Limb (tissue), 2 donors: Measurements from ENCODE around the gene KIF13A.
"Not testable (repeated sequence)": the region's sequence is repeated elsewhere in the genome, so short reads cannot be mapped to it uniquely, and the experiment has no call there.

Experiments
- DNase-seq, 2 donors: peaks; one replicate each; pipeline ENCODE4 v3.0.0-alpha.2; 2016; ENCODE audit errors: extremely low spot score in 2 of 2

The KIF13A gene

DNA sequence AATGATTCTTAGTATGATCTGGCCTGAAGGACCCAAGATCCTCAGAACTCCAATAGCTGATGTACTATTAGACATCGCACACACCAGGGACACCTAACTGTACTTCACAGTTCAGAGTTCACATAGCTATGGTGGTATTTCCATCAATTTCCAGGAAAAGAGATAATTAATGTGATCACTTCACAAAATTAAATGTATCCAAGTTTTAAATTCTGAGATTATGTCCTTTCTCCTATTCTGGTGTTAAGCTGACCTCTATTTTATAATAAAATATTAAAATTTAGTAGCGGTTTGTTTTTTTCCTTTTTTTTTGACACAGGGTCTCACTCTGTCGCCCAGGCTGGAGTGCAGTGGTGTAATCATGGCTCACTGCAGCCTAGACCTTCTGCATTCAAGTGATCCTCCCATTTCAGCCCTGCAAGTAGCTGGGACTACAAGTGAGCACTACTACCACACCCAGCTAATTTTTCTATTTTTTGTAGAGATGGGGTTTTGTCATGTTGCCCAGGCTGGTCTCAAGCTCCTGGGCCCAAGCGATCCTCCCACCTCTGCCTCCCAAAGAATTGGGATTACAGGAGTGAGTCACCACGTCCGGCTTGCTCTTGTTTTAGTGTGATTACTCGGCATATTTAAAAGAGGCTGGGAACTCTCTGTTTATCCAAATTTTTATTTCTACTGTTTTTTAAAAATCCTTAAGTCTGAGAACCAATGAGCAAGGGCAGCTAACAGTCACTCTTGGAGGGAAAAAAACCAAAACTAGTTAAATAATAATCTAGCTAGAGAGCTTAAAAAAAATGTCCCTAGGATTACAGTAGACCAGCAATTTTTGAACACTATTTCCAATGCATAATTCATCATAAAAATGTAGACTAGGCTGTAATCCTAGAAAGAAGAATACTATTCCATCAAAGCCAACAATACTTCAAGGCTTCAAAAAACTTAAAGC is 16.0 kb downstream of the KIF13A start:
- no peak for DNase-seq

GRCh38 chr6:17968876-17969275 is 18.6 kb downstream of the KIF13A start:
- no peak for DNase-seq

GRCh38 chr6:17967668-17968518 is 19.5 kb downstream of the KIF13A start:
- no peak for DNase-seq

GRCh38 chr6:17966451-17966850 is 21.0 kb downstream of the KIF13A start:
- DNase-seq = no peak

DNA sequence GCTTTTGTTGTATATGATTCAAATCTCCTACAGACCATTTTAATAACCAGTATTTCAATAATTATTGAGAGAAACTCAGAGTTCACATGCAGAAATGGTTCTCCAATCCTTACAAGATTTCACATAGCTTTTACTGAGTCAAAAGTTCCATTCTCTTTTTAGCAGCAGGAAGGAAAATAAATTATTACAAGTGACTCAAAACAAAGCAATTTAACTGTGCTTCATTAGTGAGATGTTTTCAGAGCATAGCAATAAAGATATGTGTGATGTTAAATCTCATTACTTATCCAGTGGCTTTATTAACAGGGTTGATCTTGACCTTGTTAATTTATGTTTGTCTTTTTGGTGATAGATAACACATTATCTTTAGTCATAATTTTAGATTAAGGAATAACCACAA is 22.0 kb downstream of the KIF13A start:
- DNase-seq = no peak

GRCh38 chr6:17964633-17965032 is 22.8 kb downstream of the KIF13A start:
- DNase-seq = no peak

DNA sequence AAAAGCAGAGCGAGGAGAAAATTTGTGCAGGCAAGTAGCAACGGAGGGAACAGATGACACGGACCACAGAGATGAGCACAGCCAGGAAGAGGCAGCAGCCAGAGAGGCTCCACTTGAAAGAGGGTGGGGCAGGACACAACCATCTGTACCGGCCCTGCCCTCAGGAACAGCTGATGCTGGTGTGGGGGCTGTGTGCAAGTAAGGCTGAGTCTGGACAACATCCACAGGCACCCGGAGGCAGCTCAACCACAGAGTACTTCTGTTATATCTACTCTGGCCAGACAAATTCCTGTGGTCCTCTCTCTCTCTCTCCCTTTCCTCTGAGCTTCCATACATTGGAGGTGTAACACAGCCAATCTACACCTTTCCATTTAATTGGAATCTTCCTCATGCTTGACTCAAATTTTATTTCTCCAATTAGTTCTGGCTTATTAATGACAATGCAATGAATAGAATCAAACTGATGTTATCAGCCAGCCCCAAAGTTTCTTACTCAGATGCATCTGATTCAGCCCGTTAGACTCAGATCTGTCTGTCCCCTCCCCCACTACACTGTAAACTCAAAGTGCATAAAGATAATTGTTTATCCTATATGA is 24.9 kb downstream of the KIF13A start:
- DNase-seq = peak in 1 of 2 donors; percentile 36

DNA sequence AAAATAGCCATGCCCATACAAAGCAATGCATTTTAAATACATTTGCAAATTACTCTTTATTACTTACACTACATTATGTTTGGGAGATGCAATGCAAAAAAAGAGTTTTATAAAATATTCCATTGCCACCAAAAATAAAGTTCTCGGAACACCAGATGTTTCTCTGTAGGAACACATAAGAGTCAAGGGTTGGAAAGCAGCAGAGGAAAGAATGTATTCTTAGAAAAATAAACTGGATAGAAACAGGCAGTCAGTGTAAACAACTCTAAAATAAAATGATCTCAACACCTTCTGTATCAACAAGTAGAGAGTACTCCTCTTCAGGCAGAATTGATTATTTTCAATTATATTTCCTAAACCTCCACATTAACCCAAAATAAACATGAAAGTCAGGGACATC is 28.1 kb downstream of the KIF13A start:
- DNase-seq = no peak

DNA sequence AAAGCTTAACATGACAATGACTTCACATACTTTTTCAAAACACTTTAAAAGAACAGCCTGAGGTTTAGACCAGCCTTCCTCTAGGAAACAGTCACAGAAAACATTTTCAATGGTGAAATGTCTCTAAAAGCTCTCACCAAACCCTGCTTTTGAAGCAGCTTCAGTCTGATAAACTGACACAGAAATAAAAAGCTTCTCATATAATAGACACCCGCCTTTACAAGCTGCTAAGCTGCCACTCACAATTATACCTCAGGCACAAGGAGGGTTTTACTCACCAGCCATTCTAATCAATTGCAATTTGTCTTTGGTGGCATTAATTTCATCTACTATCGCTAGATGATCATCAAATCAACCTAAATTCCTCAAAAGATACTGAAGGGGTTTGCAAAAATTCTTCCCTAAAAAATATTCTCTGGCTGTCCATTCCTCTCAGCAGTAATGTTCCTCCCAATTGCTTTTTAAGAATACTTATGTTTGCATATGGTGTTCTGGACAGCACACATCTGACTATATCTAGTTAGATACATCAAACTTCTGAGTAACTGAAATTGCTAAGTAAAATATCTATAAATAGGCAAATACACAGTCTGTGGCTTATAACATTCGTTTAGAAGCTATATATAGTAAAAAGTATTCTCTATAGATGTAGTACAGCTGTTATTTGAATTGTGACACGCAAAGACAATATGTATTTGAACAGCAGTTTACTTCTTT is 29.4 kb downstream of the KIF13A start:
- DNase-seq = peak in 1 of 2 donors; percentile 38

GRCh38 chr6:17957498-17957897 is 29.9 kb downstream of the KIF13A start:
- DNase-seq = no peak

DNA sequence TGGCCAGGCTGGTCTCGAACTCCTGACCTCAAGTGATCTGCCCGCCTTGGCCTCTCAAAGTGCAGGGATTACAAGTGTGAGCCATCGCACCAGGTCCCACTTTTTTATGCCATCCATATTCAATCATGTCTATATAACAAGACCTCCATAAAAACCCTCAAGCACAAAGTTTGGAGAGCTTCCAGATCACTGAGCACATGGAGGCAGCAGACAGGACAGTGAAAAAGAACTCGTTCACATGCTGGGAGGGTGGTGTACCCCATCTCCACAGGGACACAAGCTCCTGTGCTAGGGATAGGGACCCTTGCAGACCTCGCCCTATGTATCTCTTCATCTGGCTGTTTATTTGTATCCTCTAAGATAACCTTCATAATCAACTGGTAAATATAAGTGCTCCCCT is 30.3 kb downstream of the KIF13A start:
- DNase-seq = no peak

DNA sequence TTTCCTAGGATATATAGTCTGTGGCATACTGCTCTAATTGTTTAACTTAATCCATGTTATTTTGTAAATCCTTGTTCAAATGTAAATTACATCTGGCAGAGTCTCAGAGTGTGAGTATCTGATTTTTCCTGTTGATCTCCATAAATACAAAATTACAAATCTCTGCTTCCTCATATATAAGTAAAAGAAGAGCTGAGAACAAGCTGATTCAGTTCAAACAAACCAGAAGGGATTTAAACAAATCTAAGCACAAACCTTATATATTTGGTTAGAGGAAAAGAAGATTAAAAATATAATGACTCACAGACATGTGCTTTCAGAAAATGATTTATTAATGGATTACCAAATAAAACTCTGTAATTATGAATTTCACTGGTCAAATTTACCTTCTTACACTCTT is 37.3 kb downstream of the KIF13A start:
- DNase-seq = no peak

- no peak for DNase-seq
Measured at GRCh38 chr6:17949168-17949567, 38.3 kb downstream of the KIF13A start.

DNA sequence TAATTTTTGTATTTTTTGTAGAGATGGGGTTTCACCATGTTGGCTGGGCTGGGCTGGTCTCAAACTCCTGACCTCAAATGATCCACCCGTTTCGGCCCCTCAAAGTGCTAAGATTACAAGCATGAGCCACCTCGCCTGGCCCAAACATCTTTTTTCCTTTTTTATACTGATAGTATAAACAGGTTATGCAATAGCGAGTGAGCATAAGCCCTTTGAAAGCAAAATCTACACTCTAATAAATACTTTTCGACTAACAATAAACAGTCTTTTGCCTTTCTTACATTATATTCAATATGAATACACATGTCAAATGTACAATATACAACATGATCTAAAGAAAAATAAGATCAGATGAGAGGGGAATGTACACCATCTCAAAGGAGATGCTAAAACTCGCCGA is 38.7 kb downstream of the KIF13A start:
- DNase-seq = no peak

- not testable (repeated sequence) for DNase-seq
Measured at GRCh38 chr6:17947574-17947973, 39.9 kb downstream of the KIF13A start.

DNA sequence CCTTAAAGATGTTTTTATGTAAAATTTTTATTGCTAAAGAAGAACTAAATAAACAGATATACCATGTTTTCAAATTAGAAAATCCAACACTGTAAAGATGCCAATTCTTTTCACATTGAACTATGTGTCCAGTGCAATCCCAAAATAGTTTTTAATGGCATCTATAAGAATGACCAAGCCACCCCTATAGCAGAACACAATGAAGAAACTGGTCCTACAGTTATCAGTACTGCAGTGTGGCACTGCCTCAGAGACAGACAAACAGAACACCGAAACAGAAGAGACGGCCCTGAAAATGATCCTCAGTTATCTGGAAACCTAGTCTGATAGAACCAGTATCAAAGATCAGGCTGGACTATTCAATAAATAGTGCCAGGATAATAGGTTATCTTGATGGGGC is 41.9 kb downstream of the KIF13A start:
- no peak for DNase-seq

DNA sequence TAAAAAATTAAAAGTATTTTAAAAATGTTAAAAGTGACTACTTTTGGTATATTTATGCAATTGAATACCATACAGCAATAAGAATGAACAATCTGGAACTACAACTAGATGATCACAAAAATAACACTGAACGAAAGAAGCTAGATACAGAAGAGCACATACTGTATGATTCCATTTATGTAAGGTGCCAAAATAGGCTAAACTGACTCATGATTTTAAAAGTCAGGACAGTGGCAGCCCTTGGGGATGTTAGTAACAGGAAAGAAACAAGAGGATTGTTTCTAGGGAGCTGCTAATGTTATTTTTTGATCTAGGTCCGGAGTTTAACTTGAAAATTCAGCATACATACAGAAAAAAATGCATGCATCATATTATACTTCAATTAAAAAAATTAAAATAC is 42.3 kb downstream of the KIF13A start:
- DNase-seq = no peak

- no peak for DNase-seq
Measured at GRCh38 chr6:17941318-17941717, 46.1 kb downstream of the KIF13A start.

DNA sequence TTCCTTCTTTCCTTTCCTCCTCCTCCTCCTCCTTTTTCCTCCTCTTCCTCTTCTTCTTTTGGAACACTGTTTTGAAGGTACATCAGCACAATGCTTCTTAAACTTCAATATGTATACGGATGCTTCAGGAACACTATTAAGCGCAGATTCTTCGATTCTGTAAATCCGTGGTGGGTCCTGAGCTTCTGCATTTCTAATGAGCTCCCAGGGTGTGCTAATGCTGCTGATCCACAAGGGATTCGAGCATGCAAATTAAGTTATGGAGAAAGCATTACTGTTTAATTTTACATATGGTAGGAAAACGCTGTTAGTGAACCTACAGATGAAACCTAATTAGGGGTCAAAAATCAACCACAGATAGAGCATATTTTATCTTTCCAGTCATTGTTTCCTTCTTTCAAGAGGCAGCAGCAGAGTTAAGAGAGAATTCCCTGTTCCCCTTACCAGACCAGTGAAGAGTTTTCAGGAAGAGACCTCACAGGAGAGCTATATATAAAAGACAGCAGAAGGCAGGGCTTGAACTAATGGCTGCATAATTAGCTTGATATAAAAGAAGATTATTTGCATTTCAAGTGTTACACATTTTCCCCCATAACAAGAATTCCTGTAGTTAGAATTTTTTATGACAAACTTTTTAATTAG is 47.2 kb downstream of the KIF13A start:
- no peak for DNase-seq

DNA sequence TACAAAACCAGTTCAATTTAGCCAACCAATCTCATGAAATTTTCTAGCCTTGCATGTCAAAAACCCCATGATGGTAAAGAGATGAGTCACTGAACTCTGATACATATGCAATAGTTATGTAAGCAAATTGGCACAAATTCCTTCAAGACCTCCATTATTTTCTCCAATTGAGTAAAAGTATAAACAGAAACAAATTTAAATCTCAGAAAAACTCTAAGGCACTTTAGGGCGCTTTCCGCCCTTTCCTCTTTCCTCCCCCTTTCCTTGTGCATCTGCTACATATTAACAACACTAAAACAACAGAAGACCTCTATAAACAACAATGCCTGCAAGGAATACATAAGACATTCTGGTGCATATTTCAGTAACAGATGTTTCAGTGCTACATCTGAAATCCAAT is 48.5 kb downstream of the KIF13A start:
- no peak for DNase-seq
